SK-N-MC (cell line): ENCODE results near the gene KCNH6.

ENCODE experiments used
- DNase-seq: peaks from one replicate; pipeline ENCODE4 v3.0.0-alpha.2; 2011; ENCODE audit warnings: low read depth, low spot score
- H3K27ac ChIP-seq: fragments of 200-600 bp; sonication (generic); 2 replicates; pipeline ENCODE4 v1.5.1; 2016; ENCODE audit warnings: mixed run types
- H3K36me3 ChIP-seq: fragments of 200-600 bp; sonication (generic); 2 replicates; pipeline ENCODE4 v1.6.1; 2017; ENCODE audit warnings: antibody characterized with exemption, low read length, mixed read lengths; ENCODE audit not compliant: insufficient read depth
- H3K4me3 ChIP-seq: fragments of 200-600 bp; sonication (generic); 2 replicates; pipeline ENCODE4 v1.5.1; 2016
- H3K9ac ChIP-seq: fragments of 200-600 bp; sonication (generic); 2 replicates; pipeline ENCODE4 v1.8.0; 2017; ENCODE audit warnings: mixed run types, mixed read lengths; ENCODE audit not compliant: insufficient read length
- H3K9me3 ChIP-seq: fragments of 200-600 bp; sonication (generic); 2 replicates; pipeline ENCODE4 v1.6.1; 2017; ENCODE audit warnings: low read depth, mild to moderate bottlenecking, antibody characterized with exemption, low read length, moderate library complexity, mixed read lengths
- EZH2 ChIP-seq: fragments of 200-600 bp; sonication (generic); IDR thresholded peaks from one replicate; pipeline ENCODE4 v1.6.1; 2017; ENCODE audit warnings: antibody characterized with exemption
- FOXP2 ChIP-seq: optimal IDR thresholded peaks from 2 replicates; pipeline ENCODE3; 2011; ENCODE audit warnings: mild to moderate bottlenecking, moderate library complexity; ENCODE audit not compliant: insufficient read depth; ENCODE audit errors: extremely low read length, control extremely low read depth
- POLR2AphosphoS5 ChIP-seq: IDR thresholded peaks from 2 replicates; pipeline ENCODE4 v1.6.1; 2012; ENCODE audit warnings: mild to moderate bottlenecking, low read depth, low read length, borderline replicate concordance

KCNH6 gene

DNA sequence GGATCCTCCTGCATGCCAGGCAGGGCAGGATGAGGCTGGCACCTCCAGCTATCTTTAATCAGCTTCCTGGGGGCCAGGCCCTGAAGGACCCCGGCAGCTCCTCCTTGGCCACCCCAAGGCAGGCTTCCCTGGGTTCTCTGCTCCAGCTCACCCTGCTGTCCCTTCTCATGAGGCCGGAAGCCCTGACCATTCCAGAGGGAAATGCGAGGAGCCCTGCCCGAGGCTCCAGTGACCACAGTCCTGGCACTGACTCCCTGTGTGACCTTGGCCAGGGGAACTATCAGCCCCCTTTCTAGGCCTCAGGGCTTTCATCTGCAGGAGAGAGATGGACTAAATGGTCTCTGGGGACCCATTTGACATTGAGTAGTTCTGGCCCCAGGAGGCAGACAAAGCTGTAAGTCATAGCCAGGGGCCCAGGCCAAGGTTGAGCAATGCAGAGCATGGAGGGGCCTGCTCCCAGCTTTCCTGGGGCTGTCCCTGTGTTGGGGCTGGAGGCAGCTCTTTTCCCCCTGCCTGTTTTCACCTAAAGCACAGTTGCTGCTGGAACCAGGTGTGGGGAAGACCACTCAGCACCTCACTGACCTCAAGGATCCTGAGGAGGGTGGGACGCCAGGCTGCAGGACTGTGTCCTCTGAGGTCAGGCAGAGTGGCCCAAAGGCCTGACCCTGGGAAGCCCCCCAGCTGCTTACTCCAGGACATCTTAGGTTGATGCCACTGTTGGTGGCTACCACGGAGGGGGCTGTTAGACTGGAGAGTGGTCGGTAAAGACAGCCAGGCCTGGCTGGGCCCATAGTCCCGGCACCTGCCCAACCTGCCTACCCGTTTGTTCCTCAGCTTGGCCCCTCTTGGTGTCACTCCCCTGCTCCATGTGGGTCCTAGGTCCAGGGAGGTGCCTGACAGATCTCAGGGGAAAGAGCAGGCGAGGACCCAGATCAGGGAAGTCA lies 8.1 kb downstream of the KCNH6 start:
- H3K9me3 ChIP-seq: no peaks in the 10 kb centered on the region
- no peaks in the 10 kb centered on the region for H3K36me3 ChIP-seq
- H3K27ac ChIP-seq: no peak overlapping the region
- H3K4me3 ChIP-seq: no peak overlapping the region
- DNase-seq: no peak
- TF ChIP-seq POLR2AphosphoS5: no peak
- TF ChIP-seq FOXP2: no peak
- TF ChIP-seq EZH2: no peak
- H3K9ac ChIP-seq: no peak overlapping the region

GRCh38 chr17:63533433-63534077 lies 10.4 kb downstream of the KCNH6 start:
- Histone ChIP-seq H3K4me3 (no peak overlapping the region), H3K27ac (no peak overlapping the region), H3K36me3 (no peaks in the 10 kb centered on the region), H3K9me3 (no peaks in the 10 kb centered on the region), H3K9ac (no peak overlapping the region)
- TF ChIP-seq FOXP2: no peak
- no peak for TF ChIP-seq EZH2
- no peak for TF ChIP-seq POLR2AphosphoS5
- no peak for DNase-seq

DNA sequence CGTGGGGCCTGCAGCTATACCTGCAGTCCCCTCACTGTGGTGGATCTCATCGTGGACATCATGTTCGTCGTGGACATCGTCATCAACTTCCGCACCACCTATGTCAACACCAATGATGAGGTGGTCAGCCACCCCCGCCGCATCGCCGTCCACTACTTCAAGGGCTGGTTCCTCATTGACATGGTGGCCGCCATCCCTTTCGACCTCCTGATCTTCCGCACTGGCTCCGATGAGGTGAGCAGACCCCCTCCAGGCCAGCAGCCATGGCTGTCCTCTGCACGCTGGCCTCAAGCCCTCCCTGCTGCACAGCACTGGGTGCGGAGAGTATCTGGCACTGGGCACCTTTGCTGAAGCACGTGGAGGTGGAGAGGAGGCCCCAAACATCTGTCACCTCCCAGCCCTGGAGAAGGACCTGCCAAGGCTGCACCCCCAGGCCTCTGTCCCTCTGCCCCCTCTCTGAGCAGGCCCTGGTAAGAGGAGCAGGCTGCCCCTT lies 11.0 kb downstream of the KCNH6 start:
- Histone ChIP-seq H3K9me3 (no peaks in the 10 kb centered on the region), H3K4me3 (no peak overlapping the region), H3K9ac (no peak overlapping the region), H3K27ac (no peak overlapping the region), H3K36me3 (no peaks in the 10 kb centered on the region)
- DNase-seq: no peak
- TF ChIP-seq EZH2 (no peak), FOXP2 (no peak), POLR2AphosphoS5 (no peak)

GRCh38 chr17:63534816-63535455 lies 11.8 kb downstream of the KCNH6 start:
- Histone ChIP-seq H3K36me3 (no peaks in the 10 kb centered on the region), H3K27ac (no peak overlapping the region), H3K4me3 (no peak overlapping the region), H3K9ac (no peak overlapping the region), H3K9me3 (no peaks in the 10 kb centered on the region)
- TF ChIP-seq POLR2AphosphoS5 (no peak), EZH2 (no peak), FOXP2 (no peak)
- no peak for DNase-seq

GRCh38 chr17:63535640-63536039 lies 12.5 kb downstream of the KCNH6 start:
- DNase-seq: no peak
- no peak overlapping the region for H3K27ac ChIP-seq
- no peaks in the 10 kb centered on the region for H3K36me3 ChIP-seq
- no peak for TF ChIP-seq POLR2AphosphoS5
- H3K9ac ChIP-seq: no peak overlapping the region
- no peaks in the 10 kb centered on the region for H3K9me3 ChIP-seq
- no peak overlapping the region for H3K4me3 ChIP-seq

DNA sequence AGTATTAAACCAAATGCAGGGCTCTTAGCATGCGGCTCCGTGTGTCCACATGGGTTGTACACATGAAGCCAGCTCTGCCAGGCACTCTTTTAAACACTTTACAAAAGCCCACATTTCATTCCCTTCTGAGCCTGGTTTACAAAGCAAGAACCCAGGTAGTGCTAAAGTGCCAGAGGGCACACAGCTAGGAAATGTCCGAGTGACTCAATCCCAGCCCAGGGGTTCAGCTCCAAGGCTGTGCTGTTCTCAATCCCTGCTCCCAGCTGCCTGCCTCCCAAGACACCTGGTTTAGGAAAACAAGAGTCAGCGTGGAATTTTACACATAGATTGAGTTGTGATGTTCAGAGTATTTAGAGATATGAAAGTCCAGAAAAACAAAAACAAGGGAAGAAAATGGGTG lies 13.8 kb downstream of the KCNH6 start:
- Histone ChIP-seq H3K9me3 (no peaks in the 10 kb centered on the region), H3K36me3 (no peaks in the 10 kb centered on the region), H3K4me3 (no peak overlapping the region), H3K9ac (no peak overlapping the region), H3K27ac (no peak overlapping the region)
- TF ChIP-seq EZH2 (no peak), FOXP2 (no peak), POLR2AphosphoS5 (no peak)
- DNase-seq: no peak

DNA sequence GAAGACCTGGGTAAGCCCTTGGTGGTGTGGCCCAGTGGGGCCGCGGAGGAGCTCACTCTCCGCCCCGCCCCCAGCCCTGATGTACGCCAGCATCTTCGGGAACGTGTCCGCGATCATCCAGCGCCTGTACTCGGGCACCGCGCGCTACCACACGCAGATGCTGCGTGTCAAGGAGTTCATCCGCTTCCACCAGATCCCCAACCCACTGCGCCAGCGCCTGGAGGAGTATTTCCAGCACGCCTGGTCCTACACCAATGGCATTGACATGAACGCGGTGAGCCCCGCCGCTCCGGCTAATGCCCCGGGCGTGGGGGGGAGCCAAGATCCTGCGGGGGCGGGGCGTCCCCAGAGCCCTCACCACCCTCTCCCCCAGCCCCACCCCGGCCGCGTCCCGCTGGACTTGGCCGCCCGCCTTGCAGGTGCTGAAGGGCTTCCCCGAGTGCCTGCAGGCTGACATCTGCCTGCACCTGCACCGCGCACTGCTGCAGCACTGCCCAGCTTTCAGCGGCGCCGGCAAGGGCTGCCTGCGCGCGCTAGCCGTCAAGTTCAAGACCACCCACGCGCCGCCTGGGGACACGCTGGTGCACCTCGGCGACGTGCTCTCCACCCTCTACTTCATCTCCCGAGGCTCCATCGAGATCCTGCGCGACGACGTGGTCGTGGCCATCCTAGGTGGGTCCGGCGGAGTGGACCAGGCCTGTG lies 15.0 kb downstream of the KCNH6 start:
- H3K27ac ChIP-seq: no peak overlapping the region
- H3K9ac ChIP-seq: no peak overlapping the region
- H3K9me3 ChIP-seq: no peaks in the 10 kb centered on the region
- no peak overlapping the region for H3K4me3 ChIP-seq
- TF ChIP-seq EZH2 (no peak), POLR2AphosphoS5 (no peak), FOXP2 (no peak)
- H3K36me3 ChIP-seq: no peaks in the 10 kb centered on the region
- DNase-seq: no peak
